ENCODE measurements around the gene SLC13A3.

GRCh38 chr20:46552460-46553420 is 98.5 kb downstream of the SLC13A3 start:
- TF ChIP-seq TAF1 (IDR thresholded peaks at IDR 0.05; ENCODE audit: low read depth) (no peak), EP300 (IDR thresholded peaks at IDR 0.05; ENCODE audit: borderline replicate concordance) (no peak)

Measured in Ishikawa (cell line).